HG03354 (cell line): Measurements from ENCODE around the gene RPN1.
"Not testable (repeated sequence)": the region's sequence is repeated elsewhere in the genome, so short reads cannot be mapped to it uniquely, and the experiment has no call there.

Experiments used
- ATAC-seq: cut with Tn5 transposase; IDR thresholded peaks from one replicate; pipeline ENCODE4 v1.9.1; 2021; ENCODE audit warnings: mild to moderate bottlenecking; ENCODE audit not compliant: unreplicated experiment, poor library complexity, severe bottlenecking

Gene RPN1

GRCh38 chr3:128650096-128651050 lies at the start of gene RPN1:
RPN1 (minus strand) TSS chr3:128650818; CDS start chr3:128650800, 18 bp downstream.
- peak; percentile 94 for ATAC-seq

DNA sequence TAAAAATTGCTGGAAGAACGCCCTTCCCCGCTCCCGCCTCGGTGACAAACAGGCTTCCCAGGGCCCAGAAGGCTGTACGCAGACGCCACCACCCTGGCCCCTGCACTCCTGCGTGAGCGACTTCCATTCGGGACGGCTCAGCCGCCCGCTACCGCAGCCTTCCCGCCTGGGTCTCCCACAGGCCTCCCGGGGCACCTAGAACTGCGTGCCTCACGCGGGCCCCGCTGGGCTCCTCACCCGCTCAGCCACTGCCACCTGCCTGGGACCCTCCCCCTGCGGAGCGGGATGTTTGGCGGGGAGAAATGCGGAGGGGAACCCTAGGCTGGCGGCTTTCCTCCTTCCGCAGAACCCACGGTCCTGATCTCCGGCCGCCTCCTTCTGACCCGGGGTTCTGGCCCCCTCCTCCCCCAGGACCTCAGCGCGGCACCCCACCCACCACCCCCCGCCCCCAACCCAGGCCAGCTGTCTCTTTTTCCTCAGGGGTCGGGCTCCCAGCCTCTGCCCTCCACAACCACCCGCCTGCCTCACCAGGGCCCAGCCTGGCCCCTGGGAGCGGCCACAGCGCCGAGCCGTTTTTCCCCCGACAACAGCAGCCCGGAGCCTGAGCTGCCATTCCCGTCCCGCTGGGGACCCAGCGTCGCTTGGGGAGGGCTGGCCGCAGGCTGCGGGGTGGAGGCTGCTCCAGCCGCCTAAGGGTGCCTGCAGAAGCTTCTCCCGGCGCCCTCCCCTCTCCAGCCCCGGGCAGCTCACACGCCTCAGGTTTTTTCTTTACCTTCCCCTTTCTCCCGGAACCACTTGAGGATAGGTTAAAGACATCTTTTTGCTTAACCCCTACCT lies 47.8 kb upstream of the RPN1 start:
- no peak for ATAC-seq

DNA sequence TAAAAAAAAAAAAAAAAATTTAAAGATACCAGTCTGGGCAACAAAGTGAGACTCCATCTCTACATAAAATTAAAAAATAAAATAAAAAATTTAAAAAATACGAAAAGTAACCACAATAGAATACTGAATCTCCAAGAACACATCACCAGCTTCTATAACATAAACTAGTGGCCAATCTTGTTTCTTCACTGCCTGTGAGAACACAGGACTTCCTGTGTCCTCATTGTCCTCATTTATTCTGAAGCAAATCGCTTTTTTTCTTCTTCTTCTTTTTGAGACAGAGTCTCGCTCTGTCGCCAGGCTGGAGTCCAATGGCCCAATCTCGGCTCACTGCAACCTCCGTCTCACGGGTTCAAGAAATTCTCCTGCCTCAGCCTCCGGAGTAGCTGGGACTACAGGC lies 46.7 kb upstream of the RPN1 start:
- no peak for ATAC-seq

GRCh38 chr3:128693696-128694095 lies 43.1 kb upstream of the RPN1 start:
- no peak for ATAC-seq

DNA sequence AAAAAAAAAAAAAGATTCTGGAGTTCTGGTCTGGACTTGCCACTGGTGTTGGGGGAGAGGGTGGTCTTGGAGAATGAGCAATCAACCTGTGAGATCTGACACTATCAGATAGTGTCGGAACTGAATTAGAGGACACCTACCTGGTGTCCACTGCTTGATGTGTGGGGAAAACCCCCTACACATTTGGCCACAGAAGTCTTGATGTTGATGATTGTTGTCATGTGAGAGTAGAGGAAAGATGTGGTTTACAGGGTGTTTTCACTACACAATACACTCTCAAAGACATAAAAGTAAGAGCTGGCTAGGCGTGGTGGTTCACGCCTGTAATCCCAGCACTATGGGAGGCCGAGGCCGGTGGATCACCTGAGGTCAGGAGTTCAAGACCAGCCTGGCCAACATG lies 38.4 kb upstream of the RPN1 start:
- no peak for ATAC-seq

DNA sequence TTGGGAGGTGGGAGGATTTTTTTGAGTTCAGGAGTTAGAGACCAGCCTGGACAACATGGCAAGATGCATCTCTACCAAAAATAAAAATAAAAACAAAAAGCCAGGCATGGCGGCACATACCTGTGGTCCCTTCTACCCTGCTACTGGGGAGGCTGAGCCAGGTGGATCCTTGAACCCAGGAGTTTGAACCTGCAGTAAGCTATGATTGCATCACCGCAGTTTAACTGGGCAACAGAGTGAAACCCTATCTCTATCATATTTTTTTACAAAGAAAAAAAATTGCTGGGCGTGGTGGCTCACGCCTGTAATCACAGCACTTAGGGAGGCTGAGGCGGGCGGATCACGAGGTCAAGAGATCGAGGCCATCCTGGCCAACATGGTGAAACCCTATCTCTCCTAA lies 35.8 kb upstream of the RPN1 start:
- ATAC-seq = no peak

GRCh38 chr3:128684986-128685726 lies 34.5 kb upstream of the RPN1 start:
- ATAC-seq = no peak

DNA sequence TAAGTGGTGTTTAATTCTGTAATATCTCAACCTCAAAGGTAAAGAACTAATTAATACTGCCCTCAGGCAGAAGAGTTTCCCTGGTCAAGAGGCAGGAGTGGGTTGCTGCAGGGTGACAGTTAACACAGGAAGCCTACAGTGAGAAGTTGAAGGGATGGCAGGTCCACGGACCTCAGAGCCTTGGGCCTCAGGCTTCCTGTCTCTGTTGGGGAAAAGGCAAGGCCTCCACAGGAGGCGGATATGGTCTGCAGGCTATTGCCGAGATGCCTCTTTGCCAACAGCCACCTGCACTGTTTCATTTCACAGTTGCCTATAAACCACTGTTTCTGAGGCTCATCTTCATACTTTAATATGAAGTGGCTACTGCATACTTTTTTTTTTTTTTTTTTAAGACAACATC lies 33.3 kb upstream of the RPN1 start:
- no peak for ATAC-seq

DNA sequence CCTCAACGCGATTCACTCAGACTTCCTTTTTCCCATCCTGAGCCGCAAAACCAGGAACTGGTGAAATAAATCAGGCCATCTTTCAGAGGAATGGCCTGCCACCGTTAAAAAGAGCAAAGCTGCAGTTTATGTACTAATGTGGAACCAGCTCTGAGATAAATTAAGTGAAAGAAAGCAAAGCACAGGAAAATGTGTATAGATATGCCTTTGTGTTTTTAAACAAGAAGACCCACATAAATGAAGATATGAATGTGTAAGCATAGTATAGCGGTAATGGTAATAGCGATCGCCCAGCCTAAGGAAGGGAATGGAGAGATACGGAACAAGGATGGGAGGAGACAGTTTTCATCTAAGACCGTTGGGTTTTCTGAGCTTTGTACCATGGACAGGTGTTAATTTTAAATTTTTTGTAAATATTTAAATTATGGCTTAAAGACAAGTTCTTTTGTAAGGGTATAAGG lies 30.8 kb upstream of the RPN1 start:
- no peak for ATAC-seq

GRCh38 chr3:128680603-128681368 lies 30.2 kb upstream of the RPN1 start:
- ATAC-seq = peak; percentile 95

- no peak for ATAC-seq
These were observed 28.7 kb upstream of the RPN1 start for GRCh38 chr3:128679338-128679737.

DNA sequence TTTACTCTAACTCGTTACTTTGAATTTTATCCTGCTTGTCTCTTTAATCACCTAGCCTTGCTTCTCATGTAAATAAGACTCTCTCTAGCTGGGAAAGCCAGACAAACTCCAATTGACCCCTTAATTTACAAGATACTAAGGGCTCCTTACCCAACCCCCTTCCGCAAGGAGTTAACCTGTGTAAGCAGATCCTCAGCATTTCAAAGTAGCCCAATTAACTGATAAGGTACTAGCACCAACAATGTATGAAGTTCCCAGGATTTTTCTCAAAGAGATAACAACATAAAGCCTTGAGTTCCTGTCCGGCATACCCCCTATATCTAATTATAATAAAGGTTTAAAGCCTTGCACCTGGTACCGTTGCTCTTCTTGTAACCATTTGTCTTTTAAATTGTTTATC lies 25.2 kb upstream of the RPN1 start:
- not testable (repeated sequence) for ATAC-seq

GRCh38 chr3:128674161-128674784 lies 23.7 kb upstream of the RPN1 start:
- no peak for ATAC-seq

GRCh38 chr3:128667641-128668040 lies 17.0 kb upstream of the RPN1 start:
- ATAC-seq = no peak

DNA sequence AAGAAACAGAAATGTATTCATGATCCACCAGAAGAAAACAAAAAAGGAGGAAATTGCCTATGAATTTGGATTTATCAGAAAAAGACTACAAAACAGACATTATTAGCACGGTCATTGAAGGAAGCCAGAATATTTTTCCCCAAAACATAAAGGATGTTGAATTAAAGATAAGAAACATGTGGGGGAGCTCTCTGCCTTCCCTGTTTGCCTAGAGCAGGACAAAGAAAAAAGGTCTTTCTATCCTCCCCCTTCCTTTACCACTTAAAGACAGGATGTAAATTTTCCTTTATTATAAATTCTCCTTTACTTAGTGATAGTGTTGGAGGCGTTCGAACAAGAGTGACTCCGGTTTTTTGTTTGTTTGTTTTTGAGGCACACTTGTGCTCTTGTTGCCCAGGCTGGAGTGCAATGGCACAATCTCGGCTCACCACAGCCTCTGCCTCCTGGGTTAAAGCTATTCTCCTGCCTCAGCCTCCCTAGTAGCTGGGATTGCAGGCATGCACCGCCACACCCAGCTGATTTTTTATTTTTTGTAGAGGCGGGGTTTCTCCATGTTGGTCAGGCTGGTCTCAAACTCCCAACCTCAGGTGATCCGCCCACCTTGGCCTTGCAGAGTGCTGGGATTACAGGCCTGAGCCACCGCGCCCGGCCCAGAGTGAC lies 14.9 kb upstream of the RPN1 start:
- no peak for ATAC-seq

- no peak for ATAC-seq
These were observed 12.5 kb upstream of the RPN1 start for GRCh38 chr3:128663151-128663550.

DNA sequence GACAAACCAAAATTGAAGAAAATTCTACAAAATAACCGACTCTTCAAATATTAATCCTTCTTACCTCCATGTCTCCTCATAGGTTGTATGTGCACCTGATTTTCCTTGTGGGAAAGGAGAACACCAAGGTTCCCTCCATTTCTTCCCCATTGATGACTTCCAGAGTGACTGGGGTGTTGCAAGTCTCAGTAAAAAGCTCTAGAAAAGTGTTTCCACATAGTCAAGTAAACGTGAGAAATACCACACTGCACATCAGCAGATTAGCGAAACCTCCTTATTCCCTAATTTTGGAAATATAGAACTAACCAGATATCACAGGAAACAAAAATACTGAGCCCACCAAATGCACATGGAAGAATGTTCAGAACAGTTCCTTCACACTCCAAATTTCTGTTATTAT lies 4.9 kb upstream of the RPN1 start:
- ATAC-seq = no peak
